Measurements from ENCODE around the gene CELSR3. TPM values are rescaled to one million over a fixed set of nuclear protein-coding genes. Genes with fewer than 3 reads are reported as not detected.

The CELSR3 gene
- total and polyA plus RNA-seq, 9 donors = 0.23 to 3.4 (median 0.69) TPM

- TF ChIP-seq EP300 (IDR thresholded peaks at IDR 0.05) = no peak
- no peak for TF ChIP-seq POLR2A (IDR thresholded peaks at IDR 0.05)
- TF ChIP-seq CTCF (IDR thresholded peaks at IDR 0.05) = no peak
These were observed 36.2 kb upstream of the CELSR3 start for GRCh38 chr3:48698891-48699290.

DNA sequence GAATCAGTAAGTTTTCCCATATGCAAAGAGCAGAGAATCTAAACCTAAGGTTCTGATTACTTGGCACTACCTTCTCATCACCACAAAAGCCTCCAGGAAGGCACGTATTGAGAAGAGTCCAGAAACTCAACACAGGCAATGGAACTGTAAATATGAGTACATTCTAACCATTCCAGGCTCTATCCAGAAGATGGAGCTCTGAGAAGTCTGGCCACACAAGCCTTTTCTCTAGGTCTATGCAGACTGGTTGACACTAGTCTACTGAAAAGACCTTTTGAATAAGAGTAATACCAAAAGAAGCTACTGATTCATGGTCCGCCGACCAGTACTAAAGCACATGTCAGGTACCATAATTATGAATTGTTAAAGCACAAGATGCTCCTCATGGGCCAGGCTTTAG lies 35.3 kb upstream of the CELSR3 start:
- no peak overlapping the region for H3K27ac ChIP-seq

More at GRCh38 chr3:48698891-48699290, 36.2 kb upstream of the CELSR3 start:
- no peak overlapping the region for H3K4me3 ChIP-seq
- H3K4me1 ChIP-seq (ENCODE audit: insufficient read depth) = peaks cover 6% of the 10 kb centered on the region
- intact Hi-C loops (cut with DNase I) = no loop called here
- H3K27ac ChIP-seq = no peak overlapping the region
- no peaks in the 10 kb centered on the region for H3K9me3 ChIP-seq
- no peaks in the 10 kb centered on the region for H3K27me3 ChIP-seq
- peak in 1 of 5 donors; percentile 20 for DNase-seq
- H3K36me3 ChIP-seq = no peaks in the 10 kb centered on the region
- WGBS, 3 donors = 95 to 96% (median 96%) methylated on average over 8 of the region's 8 CpGs

GRCh38 chr3:48696601-48697000 lies 33.9 kb upstream of the CELSR3 start:
- H3K27me3 ChIP-seq = no peaks in the 10 kb centered on the region
- no peaks in the 10 kb centered on the region for H3K9me3 ChIP-seq
- no peaks in the 10 kb centered on the region for H3K36me3 ChIP-seq
- no peak for DNase-seq
- peaks cover 9% of the 10 kb centered on the region for H3K4me1 ChIP-seq (ENCODE audit: insufficient read depth)
- peak overlapping the region in 1 of 2 donors; percentile 83 for H3K27ac ChIP-seq
- TF ChIP-seq CTCF (IDR thresholded peaks at IDR 0.05) = no peak
- no peak for TF ChIP-seq POLR2A (IDR thresholded peaks at IDR 0.05)
- TF ChIP-seq EP300 (IDR thresholded peaks at IDR 0.05) = no peak
- H3K4me3 ChIP-seq = no peak overlapping the region
- intact Hi-C loops (cut with DNase I) = no loop called here

More for the DNA sequence above, 35.3 kb upstream of the CELSR3 start:
- WGBS, 3 donors = 77 to 91% (median 83%) methylated on average over 3 of the region's 3 CpGs
- Histone ChIP-seq H3K4me1 (ENCODE audit: insufficient read depth) (peaks cover 9% of the 10 kb centered on the region), H3K36me3 (no peaks in the 10 kb centered on the region), H3K27me3 (no peaks in the 10 kb centered on the region), H3K9me3 (no peaks in the 10 kb centered on the region), H3K4me3 (no peak overlapping the region)
- no peak for DNase-seq
- no peak for TF ChIP-seq CTCF (IDR thresholded peaks at IDR 0.05)
- TF ChIP-seq POLR2A (IDR thresholded peaks at IDR 0.05) = no peak
- TF ChIP-seq EP300 (IDR thresholded peaks at IDR 0.05) = no peak
- intact Hi-C loops (cut with DNase I) = no loop called here

- Histone ChIP-seq H3K4me3 (no peak overlapping the region), H3K9me3 (no peaks in the 10 kb centered on the region), H3K27me3 (no peaks in the 10 kb centered on the region), H3K36me3 (no peaks in the 10 kb centered on the region), H3K27ac (peak overlapping the region in 1 of 2 donors; percentile 83), H3K4me1 (ENCODE audit: insufficient read depth) (peaks cover 9% of the 10 kb centered on the region)
- intact Hi-C loops (cut with DNase I) = no loop called here
- peak in 1 of 5 donors; percentile 17 for DNase-seq
- TF ChIP-seq CTCF (IDR thresholded peaks at IDR 0.05) (no peak), EP300 (IDR thresholded peaks at IDR 0.05) (no peak), POLR2A (IDR thresholded peaks at IDR 0.05) (no peak)
- 90 to 94% (median 90%) methylated on average over 5 of the region's 5 CpGs for WGBS, 3 donors
These were observed 33.5 kb upstream of the CELSR3 start for GRCh38 chr3:48696156-48696555.

Measured in ovary (tissue), 9 donors.